Measurements from ENCODE around the gene IGSF5. TPM values are rescaled to one million over a fixed set of nuclear protein-coding genes. Genes with fewer than 3 reads are reported as not detected.

IGSF5 gene
- total and polyA plus RNA-seq, 9 of the 15 experiments (the other 6 are each of a cell fraction or from before 2014, with no cell fraction given), result not detected

DNA sequence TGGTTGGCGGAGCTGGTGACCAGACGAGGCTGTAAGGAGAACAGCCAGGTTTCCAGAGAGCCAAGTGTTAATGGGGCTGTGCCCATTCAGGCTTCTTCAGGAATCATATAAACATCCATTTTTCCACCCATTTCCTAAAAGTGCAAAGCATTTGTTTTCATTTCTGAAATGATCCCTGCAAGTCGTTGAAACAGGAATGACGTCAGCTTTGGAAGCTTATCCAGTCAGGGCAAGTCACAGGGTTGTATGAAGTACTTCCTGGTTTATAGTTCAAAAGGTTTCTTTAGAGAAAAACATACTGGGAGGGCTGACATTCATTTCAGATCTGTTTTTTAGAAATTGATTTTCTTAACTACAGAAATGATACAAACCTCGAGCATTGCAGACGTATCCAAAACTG is 29.2 kb downstream of the IGSF5 start (continued):
- TF ChIP-seq, protein P1, sequence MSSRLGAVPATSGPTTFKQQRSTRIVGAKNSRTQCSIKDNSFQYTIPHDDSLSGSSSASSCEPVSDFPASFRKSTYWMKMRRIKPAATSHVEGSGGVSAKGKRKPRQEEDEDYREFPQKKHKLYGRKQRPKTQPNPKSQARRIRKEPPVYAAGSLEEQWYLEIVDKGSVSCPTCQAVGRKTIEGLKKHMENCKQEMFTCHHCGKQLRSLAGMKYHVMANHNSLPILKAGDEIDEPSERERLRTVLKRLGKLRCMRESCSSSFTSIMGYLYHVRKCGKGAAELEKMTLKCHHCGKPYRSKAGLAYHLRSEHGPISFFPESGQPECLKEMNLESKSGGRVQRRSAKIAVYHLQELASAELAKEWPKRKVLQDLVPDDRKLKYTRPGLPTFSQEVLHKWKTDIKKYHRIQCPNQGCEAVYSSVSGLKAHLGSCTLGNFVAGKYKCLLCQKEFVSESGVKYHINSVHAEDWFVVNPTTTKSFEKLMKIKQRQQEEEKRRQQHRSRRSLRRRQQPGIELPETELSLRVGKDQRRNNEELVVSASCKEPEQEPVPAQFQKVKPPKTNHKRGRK (tag; IDR thresholded peaks at IDR 0.05), result no peak
- TF ChIP-seq FUS (optimal IDR thresholded peaks at IDR 0.05; ENCODE audit: low read depth, low read length) (no peak), HNRNPLL (IDR thresholded peaks at IDR 0.05; ENCODE audit: low read depth, low read length, poor library complexity, severe bottlenecking) (no peak), ZNF175 (CRISPR knock-in tag; IDR thresholded peaks at IDR 0.05; ENCODE audit: low read depth) (0 out of 2 replicates have a peak, but pooled peaks have one; percentile 25), HEY1 (CRISPR knock-in tag; IDR thresholded peaks at IDR 0.05; ENCODE audit: borderline replicate concordance) (no peak), ZKSCAN8 (CRISPR knock-in tag; IDR thresholded peaks at IDR 0.05) (no peak), ZFX (CRISPR knock-in tag; IDR thresholded peaks at IDR 0.05) (no peak), ZNF3 (CRISPR knock-in tag; IDR thresholded peaks at IDR 0.05) (no peak), ZNF583 (CRISPR knock-in tag; IDR thresholded peaks at IDR 0.05) (no peak), XRCC5 (IDR thresholded peaks at IDR 0.05; ENCODE audit: low read depth, low read length) (no peak), ATF7 (IDR thresholded peaks at IDR 0.05) (peak; percentile 80; the same call in 1 of the 2 replicates), ZNF589 (CRISPR knock-in tag; IDR thresholded peaks at IDR 0.05; ENCODE audit: low read depth) (peak; percentile 35; the same call in 1 of the 2 replicates), NR2C1 (IDR thresholded peaks at IDR 0.05) (peak; percentile 89), NR2C1 (tag; IDR thresholded peaks at IDR 0.05) (peak; percentile 92), THRAP3 (IDR thresholded peaks at IDR 0.05; ENCODE audit: borderline replicate concordance) (no peak), MAFF (IDR thresholded peaks at IDR 0.05; ENCODE audit: low read length) (no peak), JUND (IDR thresholded peaks at IDR 0.05; ENCODE audit: borderline replicate concordance, low read depth, low read length) (no peak), JUND (tag; IDR thresholded peaks at IDR 0.05; ENCODE audit: borderline replicate concordance, low read depth, low read length) (no peak; the same call in 2 of the 3 replicates), ZNF324 (CRISPR knock-in tag; IDR thresholded peaks at IDR 0.05) (no peak), GABPA (tag; conservative IDR thresholded peaks at IDR 0.05; ENCODE audit: low read depth) (peak; percentile 69), CBFA2T2 (conservative IDR thresholded peaks at IDR 0.05) (no peak), PTTG1 (tag; IDR thresholded peaks at IDR 0.05; ENCODE audit: low read depth) (no peak)
- TF ChIP-seq, protein P2, sequence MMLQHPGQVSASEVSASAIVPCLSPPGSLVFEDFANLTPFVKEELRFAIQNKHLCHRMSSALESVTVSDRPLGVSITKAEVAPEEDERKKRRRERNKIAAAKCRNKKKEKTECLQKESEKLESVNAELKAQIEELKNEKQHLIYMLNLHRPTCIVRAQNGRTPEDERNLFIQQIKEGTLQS (IDR thresholded peaks at IDR 0.05), result peak; percentile 72
- TF ChIP-seq, protein P2 (CRISPR knock-in tag; conservative IDR thresholded peaks at IDR 0.05), result no peak
- TF ChIP-seq, protein P3, sequence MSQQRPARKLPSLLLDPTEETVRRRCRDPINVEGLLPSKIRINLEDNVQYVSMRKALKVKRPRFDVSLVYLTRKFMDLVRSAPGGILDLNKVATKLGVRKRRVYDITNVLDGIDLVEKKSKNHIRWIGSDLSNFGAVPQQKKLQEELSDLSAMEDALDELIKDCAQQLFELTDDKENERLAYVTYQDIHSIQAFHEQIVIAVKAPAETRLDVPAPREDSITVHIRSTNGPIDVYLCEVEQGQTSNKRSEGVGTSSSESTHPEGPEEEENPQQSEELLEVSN (IDR thresholded peaks at IDR 0.05; ENCODE audit: borderline replicate concordance in 1 of 2, extremely low read depth in 1 of 2, insufficient read depth in 1 of 2, insufficient read length in 1 of 2, low read depth in 1 of 2, low read length in 1 of 2, poor library complexity in 1 of 2, severe bottlenecking in 1 of 2), result no peak
